Measurements from ENCODE around the gene AP1B1.
"Not testable (repeated sequence)": the region's sequence is repeated elsewhere in the genome, so short reads cannot be mapped to it uniquely, and the experiment has no call there.

Gene AP1B1

DNA sequence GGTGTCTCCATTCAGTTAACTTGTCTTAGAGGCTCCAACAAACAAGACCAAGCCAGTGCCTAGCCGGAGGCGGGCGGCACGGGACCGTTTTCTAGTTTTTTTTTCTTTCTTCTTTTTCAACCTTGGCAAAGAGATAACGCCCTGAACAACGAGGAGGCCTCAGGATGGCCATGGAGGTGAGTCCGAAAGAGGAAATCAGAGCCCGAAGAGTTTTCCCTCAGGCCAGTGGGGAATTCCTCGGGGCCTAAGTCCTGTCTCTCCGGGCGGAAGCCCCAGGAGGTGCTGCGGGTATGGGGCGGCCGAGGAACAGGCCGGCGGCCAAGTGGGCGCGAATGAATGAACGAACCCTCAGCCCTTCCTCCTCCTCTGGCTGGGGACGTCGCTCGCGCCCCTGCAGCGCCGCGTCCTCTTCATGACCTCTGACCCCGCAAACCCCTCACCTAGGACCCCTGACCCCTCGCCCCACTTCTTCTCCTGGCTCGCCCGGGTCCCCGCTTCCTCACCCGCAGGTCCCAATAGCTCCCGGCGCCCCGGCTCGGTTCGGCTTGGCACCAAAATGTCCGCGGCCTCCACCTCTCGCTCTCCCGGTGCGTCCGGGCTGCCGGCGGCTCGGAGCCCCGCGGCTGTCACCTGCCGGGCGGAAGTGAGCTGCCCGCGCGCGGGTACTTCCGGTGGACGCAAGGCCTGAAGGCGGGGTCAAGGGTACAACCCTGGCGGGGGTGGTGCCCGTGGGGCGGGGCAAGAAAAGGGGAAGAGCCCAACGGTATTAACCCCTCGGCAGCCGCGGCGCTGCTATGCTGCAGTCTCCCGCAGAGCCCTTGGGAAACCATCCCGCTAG is at the start of gene AP1B1:
TSS of gene AP1B1 (minus strand) at position 650 of the 838 bp plus-strand sequence. CDS start 21,327 bp downstream, outside the sequence.
- no peaks in the 10 kb centered on the region for H3K9me3 Mint-ChIP-seq (ENCODE audit: low read depth)
- peak within 1 kb of the TSS; percentile 87 for H3K27ac Mint-ChIP-seq
- peak within 1 kb of the TSS; percentile 95 for H3K4me3 Mint-ChIP-seq
- peaks cover 39% of the 10 kb centered on the region for H3K4me1 Mint-ChIP-seq (ENCODE audit: low read depth)
- H3K27me3 Mint-ChIP-seq, result no peaks in the 10 kb centered on the region
- no peaks in the 10 kb centered on the region for H3K36me3 Mint-ChIP-seq

DNA sequence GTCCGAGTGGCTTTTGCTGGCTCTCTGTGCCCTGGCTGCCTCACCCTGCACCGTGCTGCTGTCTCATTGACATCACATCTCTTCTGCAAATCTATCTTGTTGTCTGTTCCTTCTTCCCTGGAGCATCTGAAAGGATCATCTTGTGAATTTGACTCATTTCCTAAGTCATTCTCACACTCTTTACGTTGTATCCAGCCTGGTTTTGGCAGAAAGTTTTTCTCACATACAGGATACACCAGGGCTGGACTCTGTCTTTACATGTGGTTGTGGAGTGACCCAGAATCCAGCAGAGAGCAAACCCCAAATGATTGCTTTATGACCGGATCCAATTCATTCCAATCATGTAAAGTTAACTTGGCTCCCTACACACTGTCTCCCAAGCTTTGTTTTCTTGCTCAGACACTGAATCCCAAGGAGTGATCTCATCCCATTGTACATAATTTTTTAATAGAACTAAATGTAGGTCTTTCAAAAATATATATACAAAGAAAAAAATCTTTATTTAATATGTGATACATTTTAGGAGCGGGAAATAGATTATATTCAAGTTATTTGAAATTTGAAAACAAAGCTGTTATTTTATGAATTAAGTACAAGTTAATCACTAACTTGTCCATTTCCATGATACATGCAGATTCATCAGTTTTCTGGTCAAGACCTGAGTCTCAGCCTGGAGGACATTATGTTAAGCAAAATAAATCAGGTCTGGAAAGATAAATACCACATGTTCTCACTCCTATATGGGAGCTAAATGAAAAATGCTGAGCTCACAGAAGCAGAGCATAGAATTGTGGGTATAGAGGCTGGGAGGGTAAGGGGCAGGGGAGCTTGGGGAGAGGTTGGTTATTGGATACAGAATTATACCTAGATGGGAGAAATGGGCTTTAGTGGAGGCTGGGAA is 47.1 kb upstream of the AP1B1 start:
- peaks cover 2% of the 10 kb centered on the region for H3K36me3 Mint-ChIP-seq
- no peaks in the 10 kb centered on the region for H3K4me1 Mint-ChIP-seq (ENCODE audit: low read depth)
- no peak overlapping the region for H3K27ac Mint-ChIP-seq
- no peak overlapping the region for H3K4me3 Mint-ChIP-seq
- H3K27me3 Mint-ChIP-seq, result peaks cover 7% of the 10 kb centered on the region
- H3K9me3 Mint-ChIP-seq (ENCODE audit: low read depth), result no peaks in the 10 kb centered on the region

DNA sequence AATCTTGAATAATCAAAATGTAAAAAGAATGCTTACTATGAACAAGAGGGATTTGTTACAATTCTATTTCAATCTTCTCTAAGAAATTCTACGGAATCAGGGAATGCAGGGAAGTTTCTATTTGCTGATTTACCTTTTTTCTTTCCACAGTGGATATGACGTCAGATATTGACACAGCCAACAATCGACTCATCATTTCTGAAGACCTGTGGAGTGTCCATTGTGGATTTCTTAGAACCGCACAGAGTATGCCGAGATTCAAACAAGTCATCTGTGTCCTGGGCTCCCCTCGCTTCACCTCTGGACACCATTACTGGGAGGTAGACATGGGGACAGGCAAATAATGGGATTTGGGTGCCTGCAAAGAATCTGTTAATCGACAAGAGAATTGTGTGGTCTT is 45.9 kb upstream of the AP1B1 start:
- Mint-ChIP-seq H3K9me3 (ENCODE audit: low read depth) (no peaks in the 10 kb centered on the region), H3K4me1 (ENCODE audit: low read depth) (no peaks in the 10 kb centered on the region), H3K4me3 (no peak overlapping the region), H3K36me3 (peaks cover 2% of the 10 kb centered on the region), H3K27ac (no peak overlapping the region), H3K27me3 (peaks cover 7% of the 10 kb centered on the region)

GRCh38 chr22:29433856-29434255 is 45.5 kb upstream of the AP1B1 start:
- Mint-ChIP-seq H3K4me3 (no peak overlapping the region), H3K27me3 (peaks cover 7% of the 10 kb centered on the region), H3K27ac (no peak overlapping the region), H3K9me3 (ENCODE audit: low read depth) (no peaks in the 10 kb centered on the region), H3K36me3 (peaks cover 2% of the 10 kb centered on the region), H3K4me1 (ENCODE audit: low read depth) (no peaks in the 10 kb centered on the region)

- H3K9me3 Mint-ChIP-seq (ENCODE audit: low read depth), result no peaks in the 10 kb centered on the region
- no peaks in the 10 kb centered on the region for H3K4me1 Mint-ChIP-seq (ENCODE audit: low read depth)
- H3K27me3 Mint-ChIP-seq, result peaks cover 7% of the 10 kb centered on the region
Measured at GRCh38 chr22:29431986-29432385, 43.6 kb upstream of the AP1B1 start.

DNA sequence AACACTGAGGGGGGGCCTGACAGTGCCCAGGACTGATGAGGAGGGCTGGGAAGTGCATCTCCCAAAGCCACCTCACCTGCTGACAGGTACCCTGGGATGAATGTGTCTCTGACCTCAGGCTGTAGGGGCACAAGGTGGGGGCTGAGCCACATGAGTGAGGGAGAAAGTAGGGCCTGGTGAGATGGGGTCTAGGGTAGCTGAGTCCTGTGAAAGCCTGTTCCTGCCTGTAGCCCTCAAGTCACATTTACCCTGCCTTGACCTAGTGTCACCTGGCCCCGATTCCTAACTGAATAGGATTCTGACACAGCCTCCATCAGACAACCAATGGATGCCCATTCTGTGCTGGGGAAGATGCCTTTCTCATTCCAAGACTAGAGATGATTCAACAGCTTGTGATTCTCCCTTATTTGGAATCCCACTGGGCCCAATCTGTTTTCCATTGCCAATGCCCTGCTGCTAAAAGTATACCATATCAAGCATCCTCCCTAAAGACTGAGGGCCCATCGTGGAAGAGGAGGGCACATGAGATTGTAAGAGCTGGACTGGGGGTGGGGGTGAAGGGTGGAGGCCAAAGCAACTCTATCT is 38.9 kb upstream of the AP1B1 start:
- H3K27ac Mint-ChIP-seq, result no peak overlapping the region
- no peak overlapping the region for H3K4me3 Mint-ChIP-seq
- H3K4me1 Mint-ChIP-seq (ENCODE audit: low read depth), result no peaks in the 10 kb centered on the region
- peaks cover 5% of the 10 kb centered on the region for H3K36me3 Mint-ChIP-seq
- no peaks in the 10 kb centered on the region for H3K9me3 Mint-ChIP-seq (ENCODE audit: low read depth)
- peaks cover 2% of the 10 kb centered on the region for H3K27me3 Mint-ChIP-seq

More at GRCh38 chr22:29431986-29432385, 43.6 kb upstream of the AP1B1 start:
- Mint-ChIP-seq H3K36me3 (peaks cover 2% of the 10 kb centered on the region), H3K4me3 (no peak overlapping the region), H3K27ac (no peak overlapping the region)

DNA sequence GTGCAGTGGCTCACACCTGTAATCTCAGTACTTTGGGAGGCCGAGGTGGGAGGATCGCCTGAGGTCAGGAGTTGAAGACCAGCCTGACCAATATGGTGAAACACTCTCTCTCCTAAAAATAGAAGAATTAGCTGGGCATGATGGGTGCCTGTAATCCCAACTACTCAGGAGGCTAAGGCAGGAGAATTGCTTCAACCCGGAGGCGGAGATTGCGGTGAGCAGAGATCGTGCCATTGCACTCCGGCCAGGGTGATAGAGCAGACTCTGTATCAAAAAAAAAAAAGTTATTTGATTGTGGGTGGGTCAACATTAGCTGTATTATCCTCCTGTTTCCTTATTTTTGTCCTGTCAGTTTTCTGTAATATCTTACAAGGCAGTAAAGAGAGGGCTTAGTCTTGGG is 38.1 kb upstream of the AP1B1 start:
- Mint-ChIP-seq H3K9me3 (ENCODE audit: low read depth) (no peaks in the 10 kb centered on the region), H3K36me3 (peaks cover 3% of the 10 kb centered on the region), H3K27ac (no peak overlapping the region), H3K27me3 (peaks cover 2% of the 10 kb centered on the region), H3K4me3 (no peak overlapping the region), H3K4me1 (ENCODE audit: low read depth) (no peaks in the 10 kb centered on the region)

DNA sequence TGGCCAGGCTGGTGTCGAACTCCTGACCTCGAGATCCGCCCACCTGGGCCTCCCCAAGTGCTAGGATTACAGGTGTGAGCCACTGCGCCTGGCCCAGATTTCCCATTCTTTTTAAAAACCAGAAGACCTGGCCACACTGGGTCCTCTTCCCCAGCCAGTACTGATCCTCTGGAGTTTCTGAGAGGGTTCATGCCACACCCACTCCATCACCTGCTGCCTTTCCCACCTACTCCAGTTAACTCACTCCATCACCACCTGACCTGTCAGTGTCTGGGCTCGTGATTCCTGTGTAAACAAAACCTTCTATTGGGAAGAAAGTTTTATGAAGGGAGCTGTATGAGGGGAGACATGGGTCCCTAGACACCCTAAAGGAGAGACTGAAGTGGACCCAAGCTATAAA is 30.3 kb upstream of the AP1B1 start:
- not testable (repeated sequence) for H3K9me3 Mint-ChIP-seq (ENCODE audit: low read depth); H3K27ac Mint-ChIP-seq; H3K4me3 Mint-ChIP-seq; H3K27me3 Mint-ChIP-seq; H3K36me3 Mint-ChIP-seq
- H3K4me1 Mint-ChIP-seq (ENCODE audit: low read depth), result peaks cover 19% of the 10 kb centered on the region

- Mint-ChIP-seq H3K27ac (peak overlapping the region; percentile 95), H3K4me3 (peak overlapping the region; percentile 76), H3K4me1 (ENCODE audit: low read depth) (peaks cover 19% of the 10 kb centered on the region)
- H3K36me3 Mint-ChIP-seq; H3K27me3 Mint-ChIP-seq; H3K9me3 Mint-ChIP-seq (ENCODE audit: low read depth): not testable (repeated sequence)
Measured at GRCh38 chr22:29414951-29415591, 26.7 kb upstream of the AP1B1 start.

DNA sequence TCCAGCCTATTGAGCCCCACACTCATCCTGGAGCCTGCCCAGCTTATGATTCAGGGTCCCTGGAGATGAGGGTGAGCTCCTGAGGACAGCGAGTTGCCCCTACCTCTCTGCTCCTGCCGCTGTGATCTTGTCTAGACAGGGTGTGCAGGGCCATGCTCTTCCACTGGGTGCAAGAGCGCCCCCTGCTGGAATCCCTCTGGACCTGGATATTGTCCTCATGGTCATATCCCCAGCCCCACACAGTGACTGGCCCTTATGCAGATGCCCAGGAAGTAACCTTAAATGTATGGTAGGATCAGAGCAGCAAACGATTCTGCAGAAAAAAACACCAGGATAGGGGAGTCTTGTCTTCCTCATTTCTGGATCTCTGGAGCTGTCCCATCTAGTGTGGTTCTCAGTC is 24.4 kb upstream of the AP1B1 start:
- H3K4me3 Mint-ChIP-seq, result not testable (repeated sequence)

GRCh38 chr22:29411569-29412211 is 23.3 kb upstream of the AP1B1 start:
- not testable (repeated sequence) for H3K27ac Mint-ChIP-seq; H3K9me3 Mint-ChIP-seq (ENCODE audit: low read depth); H3K27me3 Mint-ChIP-seq; H3K36me3 Mint-ChIP-seq; H3K4me3 Mint-ChIP-seq
- H3K4me1 Mint-ChIP-seq (ENCODE audit: low read depth), result peaks cover 19% of the 10 kb centered on the region

More for the DNA sequence above, 24.4 kb upstream of the AP1B1 start:
- not testable (repeated sequence) for H3K36me3 Mint-ChIP-seq; H3K27ac Mint-ChIP-seq; H3K27me3 Mint-ChIP-seq; H3K9me3 Mint-ChIP-seq (ENCODE audit: low read depth)
- H3K4me1 Mint-ChIP-seq (ENCODE audit: low read depth), result peaks cover 19% of the 10 kb centered on the region

DNA sequence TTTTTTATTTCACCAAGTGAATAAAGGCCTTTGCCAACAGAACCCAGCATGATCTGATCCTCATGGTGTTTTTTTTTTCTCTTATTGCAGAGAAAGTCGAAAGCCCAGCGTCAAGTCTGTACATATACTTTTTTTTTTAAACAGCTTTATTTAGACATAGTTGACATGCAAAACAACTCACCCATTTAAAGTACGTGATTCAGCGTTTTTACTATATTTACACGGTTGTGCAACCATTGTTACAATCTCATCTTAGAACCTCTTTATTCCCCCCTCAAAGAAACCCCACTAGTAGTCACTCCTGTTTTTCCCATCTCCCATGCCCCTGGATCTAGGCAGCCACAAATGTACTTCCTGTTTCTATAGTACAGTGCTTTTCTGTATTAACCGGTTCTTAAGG is 20.6 kb upstream of the AP1B1 start:
- no peaks in the 10 kb centered on the region for H3K27me3 Mint-ChIP-seq
- H3K36me3 Mint-ChIP-seq, result no peaks in the 10 kb centered on the region
- no peak overlapping the region for H3K27ac Mint-ChIP-seq
- no peak overlapping the region for H3K4me3 Mint-ChIP-seq
- H3K4me1 Mint-ChIP-seq (ENCODE audit: low read depth), result peaks cover 2% of the 10 kb centered on the region
- H3K9me3 Mint-ChIP-seq (ENCODE audit: low read depth), result no peaks in the 10 kb centered on the region

- H3K9me3 Mint-ChIP-seq (ENCODE audit: low read depth); H3K4me3 Mint-ChIP-seq; H3K27me3 Mint-ChIP-seq; H3K36me3 Mint-ChIP-seq; H3K27ac Mint-ChIP-seq; H3K4me1 Mint-ChIP-seq (ENCODE audit: low read depth): not testable (repeated sequence)
Measured at GRCh38 chr22:29401538-29401937, 13.2 kb upstream of the AP1B1 start.

GRCh38 chr22:29400576-29400975 is 12.2 kb upstream of the AP1B1 start:
- Mint-ChIP-seq H3K4me1 (ENCODE audit: low read depth) (no peaks in the 10 kb centered on the region), H3K4me3 (no peak overlapping the region), H3K27me3 (peaks cover 3% of the 10 kb centered on the region), H3K36me3 (no peaks in the 10 kb centered on the region), H3K27ac (no peak overlapping the region), H3K9me3 (ENCODE audit: low read depth) (no peaks in the 10 kb centered on the region)
